ENCODE data around the gene KIF6. TPM values are rescaled to one million over a fixed set of nuclear protein-coding genes. Genes with fewer than 3 reads are reported as not detected.

Gene KIF6
- total and polyA plus RNA-seq, 2 donors (not counting 1 experiment from before 2014, with no cell fraction given), result not detected

- no peak for ATAC-seq (ENCODE audit: low read depth)
- Histone ChIP-seq H3K27me3 (replicated peaks in 1 of 4; ENCODE audit: control extremely low read depth in 1 of 4, control insufficient read depth in 3 of 4, insufficient read depth in 4 of 4, low read length in 3 of 4) (no peaks in the 10 kb centered on the region), H3K9ac (ENCODE audit: low read length) (no peak overlapping the region), H3K36me3 (replicated peaks in 1 of 2; ENCODE audit: control extremely low read depth in 1 of 2, control insufficient read depth in 1 of 2, extremely low read depth in 1 of 2, insufficient read depth in 2 of 2, low read length in 1 of 2) (no peaks in the 10 kb centered on the region), H4K20me1 (ENCODE audit: control insufficient read depth, insufficient read depth, low read length, poor library complexity, severe bottlenecking) (no peaks in the 10 kb centered on the region), H3K4me2 (replicated peaks; ENCODE audit: low read depth, low read length, poor library complexity, severe bottlenecking) (no peak overlapping the region), H2AFZ (ENCODE audit: insufficient read depth, low read depth, low read length, poor library complexity, severe bottlenecking) (no peak overlapping the region), H3K4me3 (ENCODE audit: control extremely low read depth in 1 of 5, extremely low read depth in 1 of 5, insufficient read depth in 1 of 5, low read depth in 2 of 5, low read length in 4 of 5) (no peak overlapping the region), H3K4me1 (ENCODE audit: control insufficient read depth in 2 of 2, insufficient read depth in 2 of 2, low read length in 2 of 2) (no peaks in the 10 kb centered on the region), H3K27ac (ENCODE audit: low read length in 2 of 2) (no peak overlapping the region), H3K9me3 (ENCODE audit: control extremely low read depth in 1 of 3, control insufficient read depth in 2 of 3, insufficient read depth in 1 of 3, low read length in 2 of 3) (no peaks in the 10 kb centered on the region), H3K79me2 (ENCODE audit: control insufficient read depth, insufficient read depth, low read length) (no peaks in the 10 kb centered on the region)
- POLR2A ChIA-PET, result no interaction called here
- WGBS (ENCODE audit: insufficient coverage), result 88% methylated on average over 4 of the region's 7 CpGs
- H3K4me3 Mint-ChIP-seq, result no peak overlapping the region
- intact Hi-C loops (cut with micrococcal nuclease), result no loop called here
- no peaks in the 10 kb centered on the region for H3K27me3 Mint-ChIP-seq
- CTCF ChIA-PET, result interaction anchor here (1.1 kb wide), 1 partner anchor 12 kb away, joined by 3 read pairs; no protein-coding TSS in a partner anchor
- no peak for DNase-seq
- no peaks in the 10 kb centered on the region for H3K4me1 Mint-ChIP-seq
- H3K27ac Mint-ChIP-seq, result no peak overlapping the region
- TF ChIP-seq EZH2 (IDR thresholded peaks at IDR 0.05; ENCODE audit: borderline replicate concordance, insufficient read depth, low read depth, low read length, poor library complexity, severe bottlenecking), result no peak
- TF ChIP-seq CTCF (IDR thresholded peaks at IDR 0.05), result no peak
- H3K9me3 Mint-ChIP-seq (ENCODE audit: insufficient read depth), result peaks cover 3% of the 10 kb centered on the region
These were observed 285.2 kb downstream of the KIF6 start for GRCh38 chr6:39440039-39440426.

GRCh38 chr6:39439342-39440038 lies 285.7 kb downstream of the KIF6 start:
- POLR2A ChIA-PET, result no interaction called here
- Histone ChIP-seq H3K9ac (ENCODE audit: low read length) (no peak overlapping the region), H3K27me3 (replicated peaks in 1 of 4; ENCODE audit: control extremely low read depth in 1 of 4, control insufficient read depth in 3 of 4, insufficient read depth in 4 of 4, low read length in 3 of 4) (no peaks in the 10 kb centered on the region), H3K9me3 (ENCODE audit: control extremely low read depth in 1 of 3, control insufficient read depth in 2 of 3, insufficient read depth in 1 of 3, low read length in 2 of 3) (no peaks in the 10 kb centered on the region), H3K4me3 (ENCODE audit: control extremely low read depth in 1 of 5, extremely low read depth in 1 of 5, insufficient read depth in 1 of 5, low read depth in 2 of 5, low read length in 4 of 5) (no peak overlapping the region), H3K27ac (ENCODE audit: low read length in 2 of 2) (no peak overlapping the region), H3K79me2 (ENCODE audit: control insufficient read depth, insufficient read depth, low read length) (no peaks in the 10 kb centered on the region), H2AFZ (ENCODE audit: insufficient read depth, low read depth, low read length, poor library complexity, severe bottlenecking) (no peak overlapping the region), H3K4me2 (replicated peaks; ENCODE audit: low read depth, low read length, poor library complexity, severe bottlenecking) (no peak overlapping the region), H4K20me1 (ENCODE audit: control insufficient read depth, insufficient read depth, low read length, poor library complexity, severe bottlenecking) (no peaks in the 10 kb centered on the region), H3K4me1 (ENCODE audit: control insufficient read depth in 2 of 2, insufficient read depth in 2 of 2, low read length in 2 of 2) (no peaks in the 10 kb centered on the region), H3K36me3 (replicated peaks in 1 of 2; ENCODE audit: control extremely low read depth in 1 of 2, control insufficient read depth in 1 of 2, extremely low read depth in 1 of 2, insufficient read depth in 2 of 2, low read length in 1 of 2) (no peaks in the 10 kb centered on the region)
- intact Hi-C loops (cut with micrococcal nuclease), result no loop called here
- CTCF ChIA-PET, result interaction anchor here (1.1 kb wide), 1 partner anchor 13 kb away, joined by 3 read pairs; no protein-coding TSS in a partner anchor
- Mint-ChIP-seq H3K4me3 (no peak overlapping the region), H3K9me3 (ENCODE audit: insufficient read depth) (peaks cover 3% of the 10 kb centered on the region), H3K27me3 (no peaks in the 10 kb centered on the region), H3K4me1 (no peaks in the 10 kb centered on the region), H3K27ac (no peak overlapping the region)
- 76% methylated on average over 4 of the region's 8 CpGs for WGBS (ENCODE audit: insufficient coverage)
- ATAC-seq (ENCODE audit: low read depth), result no peak
- no peak for DNase-seq
- no peak for TF ChIP-seq EZH2 (IDR thresholded peaks at IDR 0.05; ENCODE audit: borderline replicate concordance, insufficient read depth, low read depth, low read length, poor library complexity, severe bottlenecking)
- no peak for TF ChIP-seq CTCF (IDR thresholded peaks at IDR 0.05)

All from B cell (primary cell).